HepG2 (cell line): ENCODE data around the gene GCC1. TPM values are rescaled to one million over a fixed set of nuclear protein-coding genes. Genes with fewer than 3 reads are reported as not detected.

Experiments used
- BCL6 ChIP-seq: IDR thresholded peaks from 2 replicates; pipeline ENCODE4 v1.6.1; 2016; ENCODE audit warnings: missing genetic modification reagents, missing compliant biosample characterization
- CC2D1A ChIP-seq: sonication (generic); formaldehyde crosslinking; IDR thresholded peaks from 2 replicates; pipeline ENCODE4 v1.8.1; 2023; ENCODE audit warnings: mild to moderate bottlenecking, missing genetic modification reagents
- FOXC1 ChIP-seq: sonication (generic); formaldehyde crosslinking; IDR thresholded peaks from 2 replicates; pipeline ENCODE4 v1.8.0; 2022; ENCODE audit warnings: mild to moderate bottlenecking, missing genetic modification reagents, borderline replicate concordance
- GABPA ChIP-seq, 2 experiments: IDR thresholded peaks; 2 replicates each; pipeline ENCODE4 v1.6.1; 2011 to 2016; ENCODE audit warnings: low read depth in 2 of 2, low read length in 1 of 2, missing biosample characterization in 1 of 2, missing genetic modification characterization in 1 of 2
- RFX1 ChIP-seq: fragments of 450-650 bp; IDR thresholded peaks from 2 replicates; pipeline ENCODE4 v1.6.1; 2017
- SMARCE1 ChIP-seq: fragments of 450-650 bp; IDR thresholded peaks from 2 replicates; pipeline ENCODE4 v1.6.1; 2017; ENCODE audit warnings: borderline replicate concordance
- TBP ChIP-seq: sonication (generic); formaldehyde crosslinking; IDR thresholded peaks from 2 replicates; pipeline ENCODE4 v1.5.0; 2020; ENCODE audit warnings: missing genetic modification reagents
- ZFP36L1 ChIP-seq: sonication (generic); formaldehyde crosslinking; IDR thresholded peaks from 2 replicates; pipeline ENCODE4 v1.8.0; 2022; ENCODE audit warnings: mild to moderate bottlenecking, missing genetic modification reagents, moderate library complexity
- ZIK1 ChIP-seq: sonication (generic); formaldehyde crosslinking; IDR thresholded peaks from 2 replicates; pipeline ENCODE4 v1.5.0; 2020; ENCODE audit warnings: mild to moderate bottlenecking, low read depth, missing genetic modification reagents, borderline replicate concordance
- ZNF34 ChIP-seq: sonication (generic); formaldehyde crosslinking; IDR thresholded peaks from 2 replicates; pipeline ENCODE4 v1.4.0; 2020; ENCODE audit warnings: mild to moderate bottlenecking, missing genetic modification reagents, borderline replicate concordance
- ZNF484 ChIP-seq: sonication (generic); formaldehyde crosslinking; IDR thresholded peaks from 2 replicates; pipeline ENCODE4 v1.5.1; 2020; ENCODE audit warnings: mild to moderate bottlenecking, low read depth, missing genetic modification reagents, borderline replicate concordance
- ZNF660 ChIP-seq: sonication (generic); formaldehyde crosslinking; IDR thresholded peaks from 2 replicates; pipeline ENCODE4 v1.5.1; 2020; ENCODE audit warnings: mild to moderate bottlenecking, low read depth, missing genetic modification reagents, borderline replicate concordance
- ZNF678 ChIP-seq: sonication (generic); formaldehyde crosslinking; IDR thresholded peaks from 2 replicates; pipeline ENCODE4 v1.4.0; 2020; ENCODE audit warnings: mild to moderate bottlenecking, missing genetic modification reagents
- ZNF782 ChIP-seq: sonication (generic); formaldehyde crosslinking; IDR thresholded peaks from 2 replicates; pipeline ENCODE4 v1.4.0; 2020; ENCODE audit warnings: missing genetic modification reagents, mild to moderate bottlenecking, borderline replicate concordance
- polyA plus RNA-seq, 8 experiments: library from polyadenylated mRNA; depleted of rRNA in 3 of 8; stranded (reverse) in 7 of 8; unstranded in 1 of 8; fragments of >200 nt; fragmentation: Illumina TruSeq in 4 of 8; extraction: Trizol in 4 of 8; gene quantifications; 2 replicates each; pipeline versions ENCODE4 v1.2.1 to v1.2.3, GENCODE V29; 2011 to 2016; ENCODE audit warnings: low read depth in 4 of 8, missing spikeins in 1 of 8, mixed read lengths in 1 of 8; ENCODE audit not compliant: insufficient read depth in 1 of 8
- total RNA-seq, 5 experiments: library from RNA; depleted of rRNA; stranded (reverse); fragments of >200 nt; fragmentation: Illumina TruSeq; extraction: Trizol; gene quantifications; 2 replicates each; pipeline ENCODE4 v1.2.3, GENCODE V29; 2016; ENCODE audit warnings: low read depth in 1 of 5
- TF ChIP-seq, protein P1 (sequence below): sonication (generic); formaldehyde crosslinking; IDR thresholded peaks from 2 replicates; pipeline ENCODE4 v1.5.0; 2020; ENCODE audit warnings: missing genetic modification reagents
- TF ChIP-seq, protein P2 (sequence below): sonication (generic); formaldehyde crosslinking; IDR thresholded peaks from 2 replicates; pipeline ENCODE4 v1.4.0; 2020; ENCODE audit warnings: low read depth, mild to moderate bottlenecking, missing genetic modification reagents
- TF ChIP-seq, protein P3 (sequence below): sonication (generic); formaldehyde crosslinking; conservative IDR thresholded peaks from 2 replicates; pipeline ENCODE4 v1.4.0; 2020; ENCODE audit warnings: missing genetic modification reagents
- TF ChIP-seq, protein P4 (sequence below): sonication (generic); formaldehyde crosslinking; IDR thresholded peaks from 2 replicates; pipeline ENCODE4 v1.8.0; 2022; ENCODE audit warnings: mild to moderate bottlenecking, missing genetic modification reagents, borderline replicate concordance
- TF ChIP-seq, protein P5 (sequence below): sonication (generic); formaldehyde crosslinking; conservative IDR thresholded peaks from 2 replicates; pipeline ENCODE4 v1.5.0; 2020; ENCODE audit warnings: missing genetic modification reagents
- TF ChIP-seq, protein P6 (sequence below): sonication (generic); formaldehyde crosslinking; IDR thresholded peaks from 2 replicates; pipeline ENCODE4 v1.5.1; 2020; ENCODE audit warnings: mild to moderate bottlenecking, moderate library complexity, missing genetic modification reagents

The GCC1 gene
- total and polyA plus RNA-seq, 2 of the 13 experiments (the other 11 are each of a cell fraction or from before 2014, with no cell fraction given), result 2.5 to 15.3 TPM

DNA sequence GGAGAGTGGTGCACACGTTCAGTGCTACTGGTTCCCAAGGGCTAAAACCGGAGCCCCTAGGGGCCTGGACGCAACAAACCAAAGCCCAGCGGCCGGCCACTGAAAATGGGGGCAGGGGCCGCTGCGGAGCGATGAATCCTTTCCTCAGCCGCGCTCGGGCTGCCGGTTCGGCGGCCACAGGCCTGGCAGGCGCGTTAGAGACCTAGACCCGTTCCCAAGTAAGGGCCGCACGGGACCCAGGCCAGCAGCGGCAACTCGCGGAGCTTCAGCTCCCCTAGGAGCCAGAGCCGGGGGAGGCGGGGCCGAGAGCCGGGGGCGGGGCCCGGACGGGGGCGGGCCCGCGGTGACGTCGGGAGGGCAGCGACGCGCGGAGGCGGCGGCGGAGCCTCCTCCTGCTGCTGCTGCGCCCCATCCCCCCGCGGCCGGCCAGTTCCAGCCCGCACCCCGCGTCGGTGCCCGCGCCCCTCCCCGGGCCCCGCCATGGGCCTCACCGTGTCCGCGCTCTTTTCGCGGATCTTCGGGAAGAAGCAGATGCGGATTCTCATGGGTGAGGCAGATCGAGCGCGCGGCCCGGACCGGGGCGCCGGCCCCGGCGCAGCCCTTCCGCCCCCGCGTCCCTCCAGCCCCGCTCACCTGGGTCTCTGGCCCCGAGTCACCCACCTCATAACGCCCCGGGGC is 2.8 kb upstream of the GCC1 start, which contains the start of gene ARF5 (continued):
- TF ChIP-seq ZNF484 (no peak), TBP (CRISPR knock-in tag) (0 out of 2 replicates have a peak, but pooled peaks have one; percentile 16), ZNF34 (CRISPR knock-in tag) (0 out of 2 replicates have a peak, but pooled peaks have one; percentile 52), ZFP36L1 (CRISPR knock-in tag) (no peak), ZNF660 (no peak), ZNF782 (CRISPR knock-in tag) (no peak), SMARCE1 (no peak), RFX1 (no peak), ZNF678 (no peak), ZIK1 (0 out of 2 replicates have a peak, but pooled peaks have one; percentile 46), FOXC1 (CRISPR knock-in tag) (no peak; the same call in 1 of the 2 replicates), GABPA (IDR thresholded peaks at IDR 0.05; ENCODE audit: low read depth, low read length) (peak; percentile 41), GABPA (CRISPR knock-in tag; IDR thresholded peaks at IDR 0.05; ENCODE audit: low read depth) (no peak), BCL6 (CRISPR knock-in tag) (peak; percentile 9; the same call in 1 of the 2 replicates), CC2D1A (CRISPR knock-in tag) (no peak)
- TF ChIP-seq, protein P1, sequence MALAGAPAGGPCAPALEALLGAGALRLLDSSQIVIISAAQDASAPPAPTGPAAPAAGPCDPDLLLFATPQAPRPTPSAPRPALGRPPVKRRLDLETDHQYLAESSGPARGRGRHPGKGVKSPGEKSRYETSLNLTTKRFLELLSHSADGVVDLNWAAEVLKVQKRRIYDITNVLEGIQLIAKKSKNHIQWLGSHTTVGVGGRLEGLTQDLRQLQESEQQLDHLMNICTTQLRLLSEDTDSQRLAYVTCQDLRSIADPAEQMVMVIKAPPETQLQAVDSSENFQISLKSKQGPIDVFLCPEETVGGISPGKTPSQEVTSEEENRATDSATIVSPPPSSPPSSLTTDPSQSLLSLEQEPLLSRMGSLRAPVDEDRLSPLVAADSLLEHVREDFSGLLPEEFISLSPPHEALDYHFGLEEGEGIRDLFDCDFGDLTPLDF (CRISPR knock-in tag), result no peak; the same call in 1 of the 2 replicates
- TF ChIP-seq, protein P2, sequence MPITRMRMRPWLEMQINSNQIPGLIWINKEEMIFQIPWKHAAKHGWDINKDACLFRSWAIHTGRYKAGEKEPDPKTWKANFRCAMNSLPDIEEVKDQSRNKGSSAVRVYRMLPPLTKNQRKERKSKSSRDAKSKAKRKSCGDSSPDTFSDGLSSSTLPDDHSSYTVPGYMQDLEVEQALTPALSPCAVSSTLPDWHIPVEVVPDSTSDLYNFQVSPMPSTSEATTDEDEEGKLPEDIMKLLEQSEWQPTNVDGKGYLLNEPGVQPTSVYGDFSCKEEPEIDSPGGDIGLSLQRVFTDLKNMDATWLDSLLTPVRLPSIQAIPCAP (CRISPR knock-in tag), result no peak
- TF ChIP-seq, protein P3, sequence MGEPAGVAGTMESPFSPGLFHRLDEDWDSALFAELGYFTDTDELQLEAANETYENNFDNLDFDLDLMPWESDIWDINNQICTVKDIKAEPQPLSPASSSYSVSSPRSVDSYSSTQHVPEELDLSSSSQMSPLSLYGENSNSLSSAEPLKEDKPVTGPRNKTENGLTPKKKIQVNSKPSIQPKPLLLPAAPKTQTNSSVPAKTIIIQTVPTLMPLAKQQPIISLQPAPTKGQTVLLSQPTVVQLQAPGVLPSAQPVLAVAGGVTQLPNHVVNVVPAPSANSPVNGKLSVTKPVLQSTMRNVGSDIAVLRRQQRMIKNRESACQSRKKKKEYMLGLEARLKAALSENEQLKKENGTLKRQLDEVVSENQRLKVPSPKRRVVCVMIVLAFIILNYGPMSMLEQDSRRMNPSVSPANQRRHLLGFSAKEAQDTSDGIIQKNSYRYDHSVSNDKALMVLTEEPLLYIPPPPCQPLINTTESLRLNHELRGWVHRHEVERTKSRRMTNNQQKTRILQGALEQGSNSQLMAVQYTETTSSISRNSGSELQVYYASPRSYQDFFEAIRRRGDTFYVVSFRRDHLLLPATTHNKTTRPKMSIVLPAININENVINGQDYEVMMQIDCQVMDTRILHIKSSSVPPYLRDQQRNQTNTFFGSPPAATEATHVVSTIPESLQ (CRISPR knock-in tag), result no peak
- TF ChIP-seq, protein P4, sequence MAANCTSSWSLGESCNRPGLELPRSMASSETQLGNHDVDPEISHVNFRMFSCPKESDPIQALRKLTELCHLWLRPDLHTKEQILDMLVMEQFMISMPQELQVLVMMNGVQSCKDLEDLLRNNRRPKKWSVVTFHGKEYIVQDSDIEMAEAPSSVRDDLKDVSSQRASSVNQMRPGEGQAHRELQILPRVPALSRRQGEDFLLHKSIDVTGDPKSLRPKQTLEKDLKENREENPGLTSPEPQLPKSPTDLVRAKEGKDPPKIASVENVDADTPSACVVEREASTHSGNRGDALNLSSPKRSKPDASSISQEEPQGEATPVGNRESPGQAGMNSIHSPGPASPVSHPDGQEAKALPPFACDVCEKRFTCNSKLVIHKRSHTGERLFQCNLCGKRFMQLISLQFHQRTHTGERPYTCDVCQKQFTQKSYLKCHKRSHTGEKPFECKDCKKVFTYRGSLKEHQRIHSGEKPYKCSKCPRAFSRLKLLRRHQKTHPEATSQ (CRISPR knock-in tag), result no peak
- TF ChIP-seq, protein P5, sequence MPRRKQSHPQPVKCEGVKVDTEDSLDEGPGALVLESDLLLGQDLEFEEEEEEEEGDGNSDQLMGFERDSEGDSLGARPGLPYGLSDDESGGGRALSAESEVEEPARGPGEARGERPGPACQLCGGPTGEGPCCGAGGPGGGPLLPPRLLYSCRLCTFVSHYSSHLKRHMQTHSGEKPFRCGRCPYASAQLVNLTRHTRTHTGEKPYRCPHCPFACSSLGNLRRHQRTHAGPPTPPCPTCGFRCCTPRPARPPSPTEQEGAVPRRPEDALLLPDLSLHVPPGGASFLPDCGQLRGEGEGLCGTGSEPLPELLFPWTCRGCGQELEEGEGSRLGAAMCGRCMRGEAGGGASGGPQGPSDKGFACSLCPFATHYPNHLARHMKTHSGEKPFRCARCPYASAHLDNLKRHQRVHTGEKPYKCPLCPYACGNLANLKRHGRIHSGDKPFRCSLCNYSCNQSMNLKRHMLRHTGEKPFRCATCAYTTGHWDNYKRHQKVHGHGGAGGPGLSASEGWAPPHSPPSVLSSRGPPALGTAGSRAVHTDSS (CRISPR knock-in tag), result no peak
- TF ChIP-seq, protein P6, sequence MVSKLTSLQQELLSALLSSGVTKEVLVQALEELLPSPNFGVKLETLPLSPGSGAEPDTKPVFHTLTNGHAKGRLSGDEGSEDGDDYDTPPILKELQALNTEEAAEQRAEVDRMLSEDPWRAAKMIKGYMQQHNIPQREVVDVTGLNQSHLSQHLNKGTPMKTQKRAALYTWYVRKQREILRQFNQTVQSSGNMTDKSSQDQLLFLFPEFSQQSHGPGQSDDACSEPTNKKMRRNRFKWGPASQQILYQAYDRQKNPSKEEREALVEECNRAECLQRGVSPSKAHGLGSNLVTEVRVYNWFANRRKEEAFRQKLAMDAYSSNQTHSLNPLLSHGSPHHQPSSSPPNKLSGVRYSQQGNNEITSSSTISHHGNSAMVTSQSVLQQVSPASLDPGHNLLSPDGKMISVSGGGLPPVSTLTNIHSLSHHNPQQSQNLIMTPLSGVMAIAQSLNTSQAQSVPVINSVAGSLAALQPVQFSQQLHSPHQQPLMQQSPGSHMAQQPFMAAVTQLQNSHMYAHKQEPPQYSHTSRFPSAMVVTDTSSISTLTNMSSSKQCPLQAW, result no peak
